ENCODE results near the gene CALCR. TPM values are rescaled to one million over a fixed set of nuclear protein-coding genes. Genes with fewer than 3 reads are reported as not detected.
"Not testable (repeated sequence)": the region's sequence is repeated elsewhere in the genome, so short reads cannot be mapped to it uniquely, and the experiment has no call there.

The CALCR gene
- total RNA-seq, 1 experiment from 2014 or later = 0.10 TPM

DNA sequence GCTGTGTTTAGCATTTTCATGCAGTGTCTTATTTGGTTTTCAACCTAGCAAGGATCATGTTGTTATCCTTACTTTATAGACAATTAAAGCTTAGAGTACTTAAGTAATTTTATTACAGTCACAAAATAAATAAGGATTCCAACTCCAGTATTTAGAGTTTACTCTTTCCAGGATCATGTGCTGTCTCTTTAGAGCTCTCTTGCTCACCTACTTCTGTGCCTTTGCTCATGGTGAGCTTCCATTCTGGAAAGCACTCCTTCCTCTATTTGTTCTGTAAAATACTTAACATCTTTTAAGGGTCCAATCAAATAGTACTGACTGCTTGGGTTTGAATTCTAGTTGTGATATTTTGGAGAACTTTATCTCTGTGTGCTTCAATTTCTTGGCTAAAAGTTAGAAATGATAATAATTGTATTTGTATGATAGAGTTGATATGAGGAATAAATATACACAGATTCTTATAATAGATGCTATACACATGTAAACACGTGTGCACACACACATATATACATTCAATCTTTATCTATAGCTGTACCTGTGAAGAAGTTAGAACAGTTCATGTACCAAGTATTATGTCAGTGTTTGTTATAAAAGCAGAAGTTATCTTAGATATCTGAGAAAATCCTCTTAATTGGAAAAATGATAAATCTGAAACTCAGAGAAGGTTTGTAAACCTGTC lies 18.2 kb upstream of the CALCR start:
- no peaks in the 10 kb centered on the region for H3K9me2 ChIP-seq (ENCODE audit: insufficient read depth)
- no peaks in the 10 kb centered on the region; the same call in 1 of the 2 replicates for H4K20me1 ChIP-seq (ENCODE audit: insufficient read depth)
- intact Hi-C loops (cut with micrococcal nuclease) = no loop called here
- H3K4me3 ChIP-seq (replicated peaks in 1 of 2; ENCODE audit: low read depth in 1 of 2, low read length in 2 of 2) = peak overlapping the region; percentile 35 to 57
- CTCF ChIA-PET = no interaction called here
- TF ChIP-seq, protein P1, sequence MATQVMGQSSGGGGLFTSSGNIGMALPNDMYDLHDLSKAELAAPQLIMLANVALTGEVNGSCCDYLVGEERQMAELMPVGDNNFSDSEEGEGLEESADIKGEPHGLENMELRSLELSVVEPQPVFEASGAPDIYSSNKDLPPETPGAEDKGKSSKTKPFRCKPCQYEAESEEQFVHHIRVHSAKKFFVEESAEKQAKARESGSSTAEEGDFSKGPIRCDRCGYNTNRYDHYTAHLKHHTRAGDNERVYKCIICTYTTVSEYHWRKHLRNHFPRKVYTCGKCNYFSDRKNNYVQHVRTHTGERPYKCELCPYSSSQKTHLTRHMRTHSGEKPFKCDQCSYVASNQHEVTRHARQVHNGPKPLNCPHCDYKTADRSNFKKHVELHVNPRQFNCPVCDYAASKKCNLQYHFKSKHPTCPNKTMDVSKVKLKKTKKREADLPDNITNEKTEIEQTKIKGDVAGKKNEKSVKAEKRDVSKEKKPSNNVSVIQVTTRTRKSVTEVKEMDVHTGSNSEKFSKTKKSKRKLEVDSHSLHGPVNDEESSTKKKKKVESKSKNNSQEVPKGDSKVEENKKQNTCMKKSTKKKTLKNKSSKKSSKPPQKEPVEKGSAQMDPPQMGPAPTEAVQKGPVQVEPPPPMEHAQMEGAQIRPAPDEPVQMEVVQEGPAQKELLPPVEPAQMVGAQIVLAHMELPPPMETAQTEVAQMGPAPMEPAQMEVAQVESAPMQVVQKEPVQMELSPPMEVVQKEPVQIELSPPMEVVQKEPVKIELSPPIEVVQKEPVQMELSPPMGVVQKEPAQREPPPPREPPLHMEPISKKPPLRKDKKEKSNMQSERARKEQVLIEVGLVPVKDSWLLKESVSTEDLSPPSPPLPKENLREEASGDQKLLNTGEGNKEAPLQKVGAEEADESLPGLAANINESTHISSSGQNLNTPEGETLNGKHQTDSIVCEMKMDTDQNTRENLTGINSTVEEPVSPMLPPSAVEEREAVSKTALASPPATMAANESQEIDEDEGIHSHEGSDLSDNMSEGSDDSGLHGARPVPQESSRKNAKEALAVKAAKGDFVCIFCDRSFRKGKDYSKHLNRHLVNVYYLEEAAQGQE (IDR thresholded peaks at IDR 0.05; ENCODE audit: low read depth) = no peak
- no peak for DNase-seq (ENCODE audit: low read depth, low spot score)
- no peak for ATAC-seq
- RAD21 ChIA-PET (ENCODE audit: low non-redundant PET in 1 of 2, low total read pairs in 2 of 2, uncharacterized antibody in 2 of 2, unreplicated experiment in 2 of 2) = no interaction called here
- POLR2A ChIA-PET = no interaction called here
- BruUV-seq (replicated peaks) = no TSS peak
- peak overlapping the region; percentile 71; the same call in 1 of the 2 replicates for H3K27ac ChIP-seq (ENCODE audit: low read depth, low read length)
- no peak overlapping the region for H2AFZ ChIP-seq (ENCODE audit: low read depth, low read length, poor library complexity, severe bottlenecking)
- no peaks in the 10 kb centered on the region for H3K36me3 ChIP-seq (ENCODE audit: control insufficient read depth in 1 of 2, insufficient read depth in 2 of 2, low read length in 2 of 2)
- H3K27me3 ChIP-seq (ENCODE audit: insufficient read depth, low read length) = no peaks in the 10 kb centered on the region
- H3K4me1 ChIP-seq (ENCODE audit: control insufficient read depth in 1 of 2, insufficient read depth in 2 of 2, low read length in 2 of 2) = no peaks in the 10 kb centered on the region
- peak overlapping the region; percentile 67 for H3K9ac ChIP-seq (ENCODE audit: low read length)
- H3K79me2 ChIP-seq (ENCODE audit: insufficient read depth, low read length) = peaks cover 34% of the 10 kb centered on the region
- peak overlapping the region; percentile 61 for H3K4me2 ChIP-seq (ENCODE audit: low read length)
- H3K9me3 ChIP-seq (ENCODE audit: control insufficient read depth in 1 of 2, insufficient read depth in 1 of 2, low read depth in 1 of 2, low read length in 2 of 2) = no peaks in the 10 kb centered on the region

DNA sequence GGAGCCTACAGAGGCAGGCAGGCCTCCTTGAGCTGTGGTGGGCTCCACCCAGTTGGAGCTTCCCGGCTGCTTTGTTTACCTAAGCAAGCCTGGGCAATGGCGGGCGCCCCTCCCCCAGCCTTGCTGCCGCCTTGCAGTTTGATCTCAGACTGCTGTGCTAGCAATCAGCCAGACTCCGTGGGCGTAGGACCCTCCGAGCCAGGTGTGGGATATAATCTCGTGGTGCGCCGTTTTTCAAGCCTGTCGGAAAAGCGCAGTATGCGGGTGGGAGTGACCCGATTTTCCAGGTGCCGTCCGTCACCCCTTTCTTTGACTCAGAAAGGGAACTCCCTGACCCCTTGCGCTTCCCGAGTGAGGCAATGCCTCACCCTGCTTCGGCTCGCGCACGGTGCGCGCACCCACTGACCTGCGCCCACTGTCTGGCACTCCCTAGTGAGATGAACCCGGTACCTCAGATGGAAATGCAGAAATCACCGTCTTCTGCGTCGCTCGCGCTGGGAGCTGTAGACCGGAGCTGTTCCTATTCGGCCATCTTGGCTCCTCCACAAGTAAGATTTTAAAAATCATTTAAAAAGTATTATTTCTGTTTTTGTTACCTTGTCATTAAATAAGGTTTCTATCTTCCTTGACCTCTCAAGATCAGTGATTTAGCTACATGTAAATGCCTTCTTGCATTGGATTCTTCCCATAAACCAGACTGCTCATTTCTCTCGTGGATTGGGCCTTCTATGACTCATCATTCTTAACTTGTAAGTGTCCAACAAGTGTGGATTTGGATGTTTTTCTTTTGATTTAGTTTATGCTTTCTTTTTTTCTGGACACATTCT lies 16.9 kb upstream of the CALCR start:
- Histone ChIP-seq H3K27ac (ENCODE audit: low read depth, low read length) (peak overlapping the region; percentile 71), H3K4me3 (replicated peaks in 1 of 2; ENCODE audit: low read depth in 1 of 2, low read length in 2 of 2) (peak overlapping the region; percentile 35 to 57), H3K9ac (ENCODE audit: low read length) (peak overlapping the region; percentile 67), H3K4me2 (ENCODE audit: low read length) (peak overlapping the region; percentile 61), H3K79me2 (ENCODE audit: insufficient read depth, low read length) (peaks cover 34% of the 10 kb centered on the region)
- ATAC-seq = peak; percentile 44; the same call in 1 of the 2 replicates
- 0 out of 2 replicates have a peak, but pooled peaks have one; percentile 12 for TF ChIP-seq FOSL1 (IDR thresholded peaks at IDR 0.05; ENCODE audit: low read depth)
- peak; percentile 24; the same call in 1 of the 2 replicates for TF ChIP-seq ZFX (IDR thresholded peaks at IDR 0.05)
- H4K20me1 ChIP-seq (ENCODE audit: insufficient read depth); H3K9me2 ChIP-seq (ENCODE audit: insufficient read depth); H3K36me3 ChIP-seq (ENCODE audit: control insufficient read depth in 1 of 2, insufficient read depth in 2 of 2, low read length in 2 of 2); RAD21 ChIA-PET (ENCODE audit: low non-redundant PET in 1 of 2, low total read pairs in 2 of 2, uncharacterized antibody in 2 of 2, unreplicated experiment in 2 of 2); CTCF ChIA-PET; intact Hi-C loops (cut with micrococcal nuclease); H3K4me1 ChIP-seq (ENCODE audit: control insufficient read depth in 1 of 2, insufficient read depth in 2 of 2, low read length in 2 of 2); DNase-seq (ENCODE audit: low read depth, low spot score); POLR2A ChIA-PET; H2AFZ ChIP-seq (ENCODE audit: low read depth, low read length, poor library complexity, severe bottlenecking); H3K27me3 ChIP-seq (ENCODE audit: insufficient read depth, low read length); H3K9me3 ChIP-seq (ENCODE audit: control insufficient read depth in 1 of 2, insufficient read depth in 1 of 2, low read depth in 1 of 2, low read length in 2 of 2): not testable (repeated sequence)
- TSS peak; percentile 58 for BruUV-seq (replicated peaks)

DNA sequence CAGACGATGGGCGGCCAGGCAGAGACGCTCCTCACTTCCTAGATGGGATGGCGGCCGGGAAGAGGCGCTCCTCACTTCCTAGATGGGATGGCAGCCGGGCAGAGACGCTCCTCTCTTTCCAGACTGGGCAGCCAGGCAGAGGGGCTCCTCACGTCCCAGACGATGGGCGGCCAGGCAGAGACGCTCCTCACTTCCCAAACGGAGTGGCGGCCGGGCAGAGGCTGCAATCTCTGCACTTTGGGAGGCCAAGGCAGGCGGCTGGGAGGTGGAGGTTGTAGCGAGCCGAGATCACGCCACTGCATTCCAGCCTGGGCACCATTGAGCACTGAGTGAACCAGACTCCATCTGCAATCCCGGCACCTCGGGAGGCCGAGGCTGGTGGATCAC lies 11.9 kb upstream of the CALCR start:
- CTCF ChIA-PET; POLR2A ChIA-PET; intact Hi-C loops (cut with micrococcal nuclease): not testable (repeated sequence)

More for the DNA sequence above, 11.9 kb upstream of the CALCR start:
- H3K4me3 ChIP-seq (replicated peaks in 1 of 2; ENCODE audit: low read depth in 1 of 2, low read length in 2 of 2); ATAC-seq; H3K4me1 ChIP-seq (ENCODE audit: control insufficient read depth in 1 of 2, insufficient read depth in 2 of 2, low read length in 2 of 2); H3K36me3 ChIP-seq (ENCODE audit: control insufficient read depth in 1 of 2, insufficient read depth in 2 of 2, low read length in 2 of 2); H3K4me2 ChIP-seq (ENCODE audit: low read length); RAD21 ChIA-PET (ENCODE audit: low non-redundant PET in 1 of 2, low total read pairs in 2 of 2, uncharacterized antibody in 2 of 2, unreplicated experiment in 2 of 2); H3K9ac ChIP-seq (ENCODE audit: low read length); H2AFZ ChIP-seq (ENCODE audit: low read depth, low read length, poor library complexity, severe bottlenecking); H3K27me3 ChIP-seq (ENCODE audit: insufficient read depth, low read length); H3K79me2 ChIP-seq (ENCODE audit: insufficient read depth, low read length); H3K9me3 ChIP-seq (ENCODE audit: control insufficient read depth in 1 of 2, insufficient read depth in 1 of 2, low read depth in 1 of 2, low read length in 2 of 2); H4K20me1 ChIP-seq (ENCODE audit: insufficient read depth); DNase-seq (ENCODE audit: low read depth, low spot score); H3K27ac ChIP-seq (ENCODE audit: low read depth, low read length); H3K9me2 ChIP-seq (ENCODE audit: insufficient read depth); BruUV-seq (replicated peaks): not testable (repeated sequence)
